ENCODE results near the gene SGSH. TPM values are rescaled to one million over a fixed set of nuclear protein-coding genes. Genes with fewer than 3 reads are reported as not detected.

Gene SGSH
- total RNA-seq, 1 experiment from 2014 or later, result 19.8 TPM

DNA sequence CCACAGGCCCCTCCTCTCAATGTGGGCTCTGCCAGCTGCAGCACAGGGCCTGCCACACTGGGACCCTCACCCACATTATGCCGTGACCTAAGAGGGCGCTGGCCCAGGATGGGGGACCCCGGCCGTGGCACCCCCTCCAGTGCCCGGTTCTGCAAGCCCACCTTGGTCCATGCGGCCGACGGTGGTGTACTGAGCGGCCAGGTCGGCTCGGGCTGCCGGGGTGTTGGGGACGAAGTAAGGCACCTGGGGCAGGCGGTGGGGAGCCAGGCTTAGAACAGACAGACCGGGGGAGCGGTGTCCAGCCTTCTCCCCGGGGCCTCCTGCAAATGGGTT, 6.5 kb downstream of the SGSH start:
- Histone ChIP-seq H3T11ph (ENCODE audit: low read length) (no peak overlapping the region), H2BK120ac (ENCODE audit: low read depth, low read length, poor library complexity, severe bottlenecking) (no peak overlapping the region), H3K56ac (ENCODE audit: insufficient read length, low read depth, low read length) (no peak overlapping the region), H4K8ac (replicated peaks; ENCODE audit: insufficient read length, low read depth, low read length) (no peak overlapping the region), H3K79me2 (ENCODE audit: insufficient read depth, low read length) (no peaks in the 10 kb centered on the region), H2AFZ (ENCODE audit: low read length) (no peak overlapping the region), H3K23ac (ENCODE audit: insufficient read length, low read depth, low read length) (no peak overlapping the region), H3K9ac (ENCODE audit: extremely low read depth, insufficient read length, low read length) (no peak overlapping the region), H2AK5ac (ENCODE audit: insufficient read length, low read length) (no peak overlapping the region), H3K18ac (ENCODE audit: insufficient read length, low read depth, low read length) (no peak overlapping the region), H3K9me3 (ENCODE audit: control insufficient read depth, low read depth, low read length) (no peaks in the 10 kb centered on the region), H3K27me3 (ENCODE audit: insufficient read depth, low read length) (no peaks in the 10 kb centered on the region), H4K5ac (ENCODE audit: insufficient read length, low read depth, low read length) (no peak overlapping the region), H2BK5ac (ENCODE audit: insufficient read length, low read length) (no peak overlapping the region), H3K4me1 (ENCODE audit: insufficient read depth, low read length) (no peaks in the 10 kb centered on the region), H2BK15ac (ENCODE audit: low read depth, low read length) (no peak overlapping the region), H4K91ac (ENCODE audit: insufficient read length, low read depth, low read length) (no peak overlapping the region), H3K4me2 (ENCODE audit: insufficient read depth, insufficient read length, low read length) (no peak overlapping the region), H3K14ac (ENCODE audit: insufficient read depth, low read length) (no peak overlapping the region), H3K4ac (ENCODE audit: low read depth, low read length) (no peak overlapping the region), H3K79me1 (ENCODE audit: insufficient read depth, low read depth, low read length, poor library complexity, severe bottlenecking) (no peaks in the 10 kb centered on the region), H3K23me2 (ENCODE audit: insufficient read length, low read depth, low read length, poor library complexity, severe bottlenecking) (no peaks in the 10 kb centered on the region), H3K27ac (ENCODE audit: insufficient read length, low read depth, low read length) (no peak overlapping the region), H2BK20ac (ENCODE audit: low read depth, low read length, poor library complexity, severe bottlenecking) (no peak overlapping the region), H4K20me1 (ENCODE audit: control insufficient read depth, insufficient read depth, insufficient read length) (no peaks in the 10 kb centered on the region), H2BK12ac (ENCODE audit: insufficient read length, low read depth, low read length) (no peak overlapping the region)
- Mint-ChIP-seq H3K9me3 (no peaks in the 10 kb centered on the region), H3K4me1 (no peaks in the 10 kb centered on the region), H3K27ac (no peak overlapping the region), H3K36me3 (ENCODE audit: insufficient read depth in 1 of 3, low read depth in 3 of 3) (peaks cover 13 to 43% (median 37%) of the 10 kb centered on the region in 3 experiments; a peak in 6 of 7 replicates), H3K27me3 (ENCODE audit: low read depth) (no peaks in the 10 kb centered on the region), H3K4me3 (no peak overlapping the region)
- TF ChIP-seq, protein P1, sequence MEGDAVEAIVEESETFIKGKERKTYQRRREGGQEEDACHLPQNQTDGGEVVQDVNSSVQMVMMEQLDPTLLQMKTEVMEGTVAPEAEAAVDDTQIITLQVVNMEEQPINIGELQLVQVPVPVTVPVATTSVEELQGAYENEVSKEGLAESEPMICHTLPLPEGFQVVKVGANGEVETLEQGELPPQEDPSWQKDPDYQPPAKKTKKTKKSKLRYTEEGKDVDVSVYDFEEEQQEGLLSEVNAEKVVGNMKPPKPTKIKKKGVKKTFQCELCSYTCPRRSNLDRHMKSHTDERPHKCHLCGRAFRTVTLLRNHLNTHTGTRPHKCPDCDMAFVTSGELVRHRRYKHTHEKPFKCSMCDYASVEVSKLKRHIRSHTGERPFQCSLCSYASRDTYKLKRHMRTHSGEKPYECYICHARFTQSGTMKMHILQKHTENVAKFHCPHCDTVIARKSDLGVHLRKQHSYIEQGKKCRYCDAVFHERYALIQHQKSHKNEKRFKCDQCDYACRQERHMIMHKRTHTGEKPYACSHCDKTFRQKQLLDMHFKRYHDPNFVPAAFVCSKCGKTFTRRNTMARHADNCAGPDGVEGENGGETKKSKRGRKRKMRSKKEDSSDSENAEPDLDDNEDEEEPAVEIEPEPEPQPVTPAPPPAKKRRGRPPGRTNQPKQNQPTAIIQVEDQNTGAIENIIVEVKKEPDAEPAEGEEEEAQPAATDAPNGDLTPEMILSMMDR (conservative IDR thresholded peaks at IDR 0.05), result no peak
- no CpG with 5 or more reads among the region's 17 CpGs for WGBS (ENCODE audit: extremely low coverage, insufficient read length, low lambda C conversion rate)
- no peak for DNase-seq
